GM12892 (cell line): ENCODE measurements around the gene MSL2. TPM values are rescaled to one million over a fixed set of nuclear protein-coding genes. Genes with fewer than 3 reads are reported as not detected.
"Not testable (repeated sequence)": the region's sequence is repeated elsewhere in the genome, so short reads cannot be mapped to it uniquely, and the experiment has no call there.

Source experiments
- DNase-seq: peaks from one replicate; pipeline ENCODE4 v3.0.0; 2011; ENCODE audit not compliant: insufficient read length
- FAIRE-seq: peaks from 2 replicates; lab custom pipeline; 2011; peaks lifted over from hg19 to GRCh38; lab: Jason Lieb, UNC
- POLR2A ChIP-seq: IDR thresholded peaks from 2 replicates; pipeline ENCODE4 v1.6.1; 2011; ENCODE audit warnings: low read depth, low read length, control low read depth
- POLR2AphosphoS5 ChIP-seq: IDR thresholded peaks from 2 replicates; pipeline ENCODE4 v1.6.1; 2011; ENCODE audit warnings: low read depth, low read length, control low read depth
- TAF1 ChIP-seq: IDR thresholded peaks from 2 replicates; pipeline ENCODE4 v1.6.1; 2011; ENCODE audit warnings: low read depth, mild to moderate bottlenecking, control low read depth, low read length, borderline replicate concordance
- polyA plus RNA-seq: library from polyadenylated mRNA; unstranded; fragments of >200 nt; gene quantifications from one replicate; pipeline ENCODE4 v1.2.1, GENCODE V29; 2012; ENCODE audit warnings: missing spikeins, inconsistent platforms; ENCODE audit not compliant: missing spikeins

Gene MSL2, protein sequence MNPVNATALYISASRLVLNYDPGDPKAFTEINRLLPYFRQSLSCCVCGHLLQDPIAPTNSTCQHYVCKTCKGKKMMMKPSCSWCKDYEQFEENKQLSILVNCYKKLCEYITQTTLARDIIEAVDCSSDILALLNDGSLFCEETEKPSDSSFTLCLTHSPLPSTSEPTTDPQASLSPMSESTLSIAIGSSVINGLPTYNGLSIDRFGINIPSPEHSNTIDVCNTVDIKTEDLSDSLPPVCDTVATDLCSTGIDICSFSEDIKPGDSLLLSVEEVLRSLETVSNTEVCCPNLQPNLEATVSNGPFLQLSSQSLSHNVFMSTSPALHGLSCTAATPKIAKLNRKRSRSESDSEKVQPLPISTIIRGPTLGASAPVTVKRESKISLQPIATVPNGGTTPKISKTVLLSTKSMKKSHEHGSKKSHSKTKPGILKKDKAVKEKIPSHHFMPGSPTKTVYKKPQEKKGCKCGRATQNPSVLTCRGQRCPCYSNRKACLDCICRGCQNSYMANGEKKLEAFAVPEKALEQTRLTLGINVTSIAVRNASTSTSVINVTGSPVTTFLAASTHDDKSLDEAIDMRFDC
- polyA plus RNA-seq = 8.9 TPM

DNA sequence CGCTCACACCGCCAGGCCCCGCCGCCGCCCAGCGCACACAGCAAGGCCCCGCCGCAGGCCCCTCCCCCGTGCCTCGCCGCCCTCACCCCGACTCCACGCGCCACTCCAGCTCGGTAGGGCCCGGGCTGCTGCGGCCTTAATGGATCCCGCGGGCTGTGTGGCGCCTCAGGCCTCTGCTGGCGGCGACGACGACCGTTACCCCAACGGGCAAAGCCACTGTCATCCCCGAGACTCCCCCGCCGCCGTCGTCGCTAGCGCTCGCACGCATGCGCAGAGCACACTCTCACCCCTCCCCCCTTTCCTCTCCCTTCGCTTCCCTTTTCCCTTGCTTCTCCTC, at the start of gene MSL2:
MSL2 (minus strand) TSS at position 272 of the 337 bp plus-strand sequence. CDS start 1,222 bp downstream, outside the sequence.
- TF ChIP-seq POLR2AphosphoS5 (peak; percentile 88), TAF1 (no peak), POLR2A (peak; percentile 68; the same call in 1 of the 2 replicates)
- FAIRE-seq = no peak
- no peak for DNase-seq

DNA sequence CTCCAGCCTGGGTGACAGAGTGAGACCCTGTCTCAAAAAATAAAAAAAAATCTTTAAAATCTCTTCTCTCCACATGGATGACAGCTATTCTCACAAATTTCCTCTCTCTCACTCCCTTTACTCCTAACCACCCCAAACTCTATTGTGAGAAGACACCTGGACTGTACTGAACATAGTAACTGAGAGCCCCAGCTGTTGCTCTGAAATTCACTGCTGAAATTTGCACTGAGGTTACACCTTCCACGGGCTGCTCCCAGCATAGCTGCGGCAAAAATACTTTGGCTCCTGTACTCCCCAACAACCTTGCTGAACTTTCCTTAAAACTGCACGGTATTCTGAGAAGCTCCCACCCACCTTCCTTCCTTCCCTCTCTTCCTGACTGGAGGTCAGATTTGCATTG, 49.6 kb upstream of the MSL2 start:
- no peak for DNase-seq
- TF ChIP-seq POLR2AphosphoS5 (no peak), TAF1 (no peak), POLR2A (no peak)
- FAIRE-seq = no peak

DNA sequence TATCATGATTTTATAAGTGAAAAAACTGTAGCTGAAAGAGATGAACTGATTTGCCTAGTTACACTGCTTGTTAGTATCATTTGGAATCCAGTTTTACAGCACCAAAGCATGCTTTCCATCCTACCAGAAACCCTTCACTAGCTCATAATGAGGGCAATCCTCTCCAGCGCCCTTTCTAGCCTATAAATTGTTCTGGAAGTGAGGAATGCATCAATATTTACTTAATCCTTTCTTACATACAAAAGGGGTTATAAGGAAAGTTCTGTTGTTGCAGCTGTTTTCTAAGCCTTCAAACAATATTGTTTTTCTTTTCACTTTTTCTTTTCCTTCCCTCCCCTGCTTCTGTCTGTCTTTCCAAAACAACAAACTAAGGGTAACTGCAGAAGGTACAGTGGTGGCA, 43.0 kb upstream of the MSL2 start:
- FAIRE-seq = no peak
- TF ChIP-seq TAF1 = no peak
- TF ChIP-seq POLR2A = no peak
- TF ChIP-seq POLR2AphosphoS5 = no peak
- DNase-seq = no peak

DNA sequence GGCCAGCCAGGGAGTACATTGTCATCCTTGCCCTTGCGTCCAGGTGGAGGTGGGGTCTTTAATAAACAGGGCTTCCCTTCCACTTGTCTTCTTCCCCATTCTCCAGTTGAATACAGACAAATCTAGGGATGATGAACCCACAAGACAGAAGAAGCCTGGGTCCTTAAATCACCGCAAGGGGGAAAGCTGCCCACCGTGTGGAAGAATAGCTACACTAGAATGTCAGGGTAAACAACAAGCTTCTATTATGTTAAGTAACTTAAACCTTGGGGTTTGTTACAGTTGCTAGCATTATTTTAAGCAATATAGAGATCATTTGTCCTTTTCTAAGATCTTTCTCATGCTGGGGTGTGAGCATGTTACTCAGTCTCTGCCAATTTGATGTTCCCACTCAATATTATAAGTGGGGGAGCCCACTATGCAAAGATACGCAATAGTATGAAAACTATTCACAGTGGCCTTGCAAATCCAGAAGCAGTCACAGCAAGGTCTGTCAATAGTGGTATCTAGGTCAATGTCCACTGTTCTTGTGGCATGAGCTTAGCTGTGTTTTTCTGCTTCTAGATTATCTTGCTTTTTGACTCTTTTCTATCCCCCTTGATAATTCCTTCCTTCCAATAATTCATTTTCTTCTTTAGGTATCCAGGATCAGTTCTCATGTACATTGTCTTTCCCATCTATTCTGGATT, 42.0 kb upstream of the MSL2 start:
- DNase-seq = no peak
- no peak for TF ChIP-seq POLR2A
- no peak for TF ChIP-seq POLR2AphosphoS5
- TF ChIP-seq TAF1 = no peak
- no peak for FAIRE-seq

DNA sequence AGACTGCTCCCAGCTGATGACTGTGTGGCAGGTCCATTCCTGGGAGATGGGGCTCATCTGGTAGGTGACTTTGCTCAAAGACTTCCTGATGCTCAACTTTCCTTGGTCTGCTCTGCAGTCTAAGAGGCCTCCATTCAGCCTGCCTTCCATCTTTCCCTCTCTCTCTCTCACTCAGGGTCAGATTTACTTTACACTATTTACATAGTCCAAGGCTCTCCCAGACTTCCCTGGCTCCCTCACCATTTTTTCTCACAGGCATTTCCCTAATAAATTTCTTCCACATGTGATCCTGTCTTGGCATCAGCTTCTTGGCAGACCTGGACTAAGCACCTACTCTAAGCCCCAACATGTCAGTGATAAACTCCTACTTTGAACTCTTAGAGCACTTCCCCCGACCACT, 41.0 kb upstream of the MSL2 start:
- no peak for FAIRE-seq
- DNase-seq = no peak
- no peak for TF ChIP-seq POLR2A
- no peak for TF ChIP-seq TAF1
- no peak for TF ChIP-seq POLR2AphosphoS5

DNA sequence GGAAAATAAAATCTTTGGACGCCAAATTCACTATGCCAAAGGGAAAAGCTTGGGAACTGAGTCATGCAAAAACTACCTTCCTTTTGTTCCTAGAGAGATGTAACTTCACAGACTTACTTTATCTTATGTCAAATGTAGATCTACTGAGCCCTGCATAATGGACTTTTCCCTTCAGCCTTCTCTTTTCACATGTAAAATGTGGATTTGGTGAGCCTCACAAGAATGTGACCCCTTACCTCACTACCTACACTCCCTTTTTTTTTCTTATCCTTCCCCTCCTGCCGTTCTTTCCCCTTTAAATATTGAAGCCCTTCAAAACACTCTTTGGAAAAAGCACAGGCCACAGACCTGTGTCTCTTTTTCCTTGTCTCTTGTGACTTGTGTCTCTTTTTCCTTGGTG, 40.0 kb upstream of the MSL2 start:
- DNase-seq (no peak), FAIRE-seq (no peak)
- TF ChIP-seq TAF1 = no peak
- no peak for TF ChIP-seq POLR2A
- TF ChIP-seq POLR2AphosphoS5 = no peak

DNA sequence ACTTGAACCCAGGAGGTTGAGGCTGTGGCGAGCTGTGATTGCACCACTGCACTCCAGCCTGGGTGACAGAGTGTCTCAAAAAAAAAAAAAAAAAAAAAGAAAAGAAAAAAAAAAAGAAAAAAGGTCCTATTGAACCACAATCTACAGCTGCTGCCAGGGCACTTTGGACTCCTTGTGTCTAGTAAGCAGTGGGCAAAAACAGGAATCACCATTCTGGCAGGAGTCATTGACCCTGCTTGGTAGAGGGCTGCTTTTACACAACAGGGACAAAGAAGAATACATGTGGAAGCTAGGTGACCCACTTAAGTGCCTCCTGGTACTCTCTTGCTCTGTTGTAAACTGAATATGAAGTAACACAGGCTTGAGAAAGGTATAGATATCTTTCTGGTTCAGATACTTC, 39.4 kb upstream of the MSL2 start:
- DNase-seq (no peak), FAIRE-seq (no peak)
- TF ChIP-seq POLR2AphosphoS5 (no peak), TAF1 (no peak), POLR2A (no peak)

DNA sequence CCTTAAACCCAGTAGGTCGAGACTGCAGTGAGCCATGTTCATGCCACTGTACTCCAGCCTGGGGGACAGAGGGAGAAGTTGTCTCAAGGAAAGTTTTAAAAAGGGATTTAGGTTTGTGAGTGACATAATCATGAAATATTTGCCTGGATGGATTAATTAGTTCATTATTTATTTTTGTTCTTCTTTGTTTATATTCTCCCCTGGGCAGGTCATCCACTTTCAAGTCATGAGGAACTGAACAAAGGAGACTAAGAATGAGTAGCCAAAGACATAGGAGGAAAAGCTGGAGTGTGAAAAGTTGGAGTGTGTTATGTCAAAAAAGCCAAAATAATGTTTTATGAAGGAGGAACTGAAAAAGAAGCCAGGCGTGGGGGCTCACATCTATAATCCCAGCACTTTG, 36.3 kb upstream of the MSL2 start:
- no peak for DNase-seq
- FAIRE-seq = no peak
- TF ChIP-seq TAF1 (no peak), POLR2AphosphoS5 (no peak), POLR2A (no peak)

DNA sequence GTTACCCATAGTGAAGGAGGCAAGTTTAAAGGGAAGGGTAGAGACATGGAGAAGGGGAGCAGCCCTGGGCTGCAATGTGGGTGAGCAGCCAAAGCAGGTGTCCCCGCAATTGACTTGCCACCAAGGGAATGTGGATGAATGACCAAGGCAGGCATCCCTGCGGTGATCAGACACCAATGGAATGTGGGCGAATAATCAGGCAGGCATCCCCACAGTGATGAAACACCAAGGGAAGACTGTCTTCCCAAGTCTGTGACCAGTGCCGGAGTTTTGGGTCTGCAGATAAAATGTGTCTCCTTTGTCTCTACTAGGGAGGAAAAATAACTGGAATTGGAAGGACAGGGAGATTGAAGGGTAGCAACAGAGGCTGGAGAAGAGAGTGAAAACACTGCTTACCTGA, 26.6 kb upstream of the MSL2 start:
- DNase-seq = not testable (repeated sequence)

DNA sequence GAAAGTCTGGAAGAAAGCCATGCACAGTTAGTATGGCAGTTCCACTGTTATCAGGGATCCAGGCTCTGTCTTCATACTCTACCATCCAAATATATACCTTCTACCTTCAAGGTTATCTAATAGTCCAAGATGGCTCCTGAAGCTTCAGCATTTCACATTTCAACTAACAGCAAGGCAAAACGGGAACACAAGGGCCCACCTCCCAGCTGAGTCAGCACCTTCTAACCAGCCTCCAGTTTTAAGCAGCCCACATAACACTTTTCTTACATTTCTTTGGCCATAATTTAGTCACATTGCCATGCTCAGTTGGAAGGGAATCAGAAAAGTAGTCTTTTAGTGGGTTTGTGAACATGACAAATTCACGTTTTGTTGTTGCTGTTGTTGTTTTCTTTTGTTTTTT, 15.4 kb upstream of the MSL2 start:
- TF ChIP-seq TAF1 (no peak), POLR2AphosphoS5 (no peak), POLR2A (no peak)
- FAIRE-seq (no peak), DNase-seq (no peak)

More for the DNA sequence above, 26.6 kb upstream of the MSL2 start:
- not testable (repeated sequence) for FAIRE-seq

DNA sequence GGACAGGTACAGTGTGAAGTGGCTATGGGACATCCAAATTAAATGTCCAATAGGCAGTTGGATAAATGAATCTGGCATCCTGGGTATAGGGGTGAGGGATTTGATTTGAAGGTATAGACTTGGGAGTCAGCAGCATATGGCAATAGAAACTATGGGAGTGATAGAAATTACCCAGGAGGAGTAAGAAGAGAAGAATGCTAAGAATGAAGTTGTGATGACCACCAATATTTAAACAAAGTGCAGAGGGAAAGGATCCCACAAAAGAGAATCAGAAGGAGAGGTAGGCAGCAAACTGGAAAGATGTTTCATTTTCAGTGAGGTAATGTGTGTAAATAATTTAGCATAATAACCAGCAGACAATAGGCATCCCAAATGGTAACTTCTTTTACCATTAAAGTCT, 13.8 kb upstream of the MSL2 start:
- no peak for FAIRE-seq
- TF ChIP-seq POLR2A (no peak), POLR2AphosphoS5 (no peak), TAF1 (no peak)
- no peak for DNase-seq
